Hair follicle dermal papilla cell (primary cell): Measurements from ENCODE around the gene PRRT1. TPM values are rescaled to one million over a fixed set of nuclear protein-coding genes. Genes with fewer than 3 reads are reported as not detected.

Source experiments
- small RNA-seq: library from RNA; depleted of rRNA; stranded (forward); fragments of <200 nt; gene quantifications from one replicate; pipeline ENCODE3, GENCODE V24; 2012
- total RNA-seq: library from RNA; depleted of rRNA; stranded (reverse); fragments of >200 nt; gene quantifications from 2 replicates; pipeline ENCODE4 v1.2.3, GENCODE V29; 2012

PRRT1 gene
- total RNA-seq: 0.16 TPM in 1 of 2 replicates, not detected in the other

DNA sequence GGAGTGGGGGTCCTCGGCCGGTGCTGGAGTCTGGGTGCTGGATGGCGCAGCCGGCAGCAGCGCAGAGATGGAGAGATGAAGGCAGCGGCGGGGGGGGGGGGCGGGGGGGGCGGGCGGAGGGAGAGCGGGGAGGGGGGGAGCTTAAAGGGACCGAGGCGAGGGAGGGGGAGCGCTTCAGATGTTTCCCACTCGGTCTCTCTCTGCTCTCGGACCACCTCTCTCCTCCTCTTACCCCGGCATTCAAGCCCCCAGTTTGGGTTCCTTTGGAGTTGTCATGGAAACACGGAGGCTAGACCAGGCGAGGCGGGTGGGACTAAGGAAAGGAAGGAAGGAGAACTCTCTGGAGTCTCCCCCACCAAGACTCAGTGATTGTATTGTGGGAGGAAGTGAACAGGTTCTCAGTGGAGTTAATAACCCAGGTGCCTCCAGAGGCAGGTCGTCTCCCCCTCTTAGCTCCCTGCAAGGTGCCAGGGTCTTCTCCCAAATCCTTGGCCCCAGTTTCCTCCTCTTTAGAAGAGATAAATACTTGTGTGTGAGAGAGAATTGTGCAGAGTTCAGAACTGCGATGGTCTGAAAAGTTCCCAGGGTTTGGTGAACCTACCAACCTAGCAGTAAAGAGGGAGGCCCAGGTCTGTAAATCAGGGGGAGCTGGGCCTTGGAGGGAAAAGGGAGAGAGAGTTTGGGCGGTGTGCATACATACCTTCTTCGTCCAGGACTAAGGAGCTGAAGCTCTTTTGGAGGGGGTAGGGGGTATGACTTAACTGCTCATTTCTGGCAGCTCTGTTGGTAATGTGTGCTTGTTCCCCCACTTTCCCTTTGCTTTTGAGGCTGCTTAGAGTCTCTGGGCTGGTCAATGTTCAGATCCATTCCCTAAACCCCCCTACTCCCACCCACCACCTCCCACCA is at the start of gene PRRT1:
Gene PRRT1 (minus strand): TSS at position 77 of the 906 bp plus-strand sequence. CDS start 112 bp downstream, outside the sequence.

DNA sequence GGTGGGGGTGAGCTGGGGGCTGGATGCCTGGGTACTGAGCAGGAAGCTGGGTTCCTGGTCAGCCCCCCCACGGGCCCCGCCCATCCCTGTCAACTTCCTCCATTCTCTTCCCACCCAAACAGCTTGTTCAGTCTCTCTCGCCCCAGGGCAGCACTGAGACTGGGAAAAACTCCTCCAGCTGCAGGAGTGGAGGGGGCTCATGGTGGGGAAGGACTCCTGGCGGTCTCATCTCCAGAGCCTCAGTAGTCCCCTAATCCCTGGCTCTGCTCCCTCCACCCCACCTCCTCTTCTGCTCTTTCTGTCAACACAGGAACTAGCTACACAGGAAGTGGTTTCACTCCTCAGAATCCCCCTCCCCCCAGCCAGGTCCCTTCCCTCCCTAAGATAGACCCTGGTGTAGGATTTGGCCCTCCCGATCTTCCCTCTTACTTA is 40.9 kb upstream of the PRRT1 start, which contains the start of gene GPSM3:
Gene GPSM3 (minus strand): TSS at position 36 of the 432 bp plus-strand sequence. CDS start 130 bp downstream, outside the sequence.

DNA sequence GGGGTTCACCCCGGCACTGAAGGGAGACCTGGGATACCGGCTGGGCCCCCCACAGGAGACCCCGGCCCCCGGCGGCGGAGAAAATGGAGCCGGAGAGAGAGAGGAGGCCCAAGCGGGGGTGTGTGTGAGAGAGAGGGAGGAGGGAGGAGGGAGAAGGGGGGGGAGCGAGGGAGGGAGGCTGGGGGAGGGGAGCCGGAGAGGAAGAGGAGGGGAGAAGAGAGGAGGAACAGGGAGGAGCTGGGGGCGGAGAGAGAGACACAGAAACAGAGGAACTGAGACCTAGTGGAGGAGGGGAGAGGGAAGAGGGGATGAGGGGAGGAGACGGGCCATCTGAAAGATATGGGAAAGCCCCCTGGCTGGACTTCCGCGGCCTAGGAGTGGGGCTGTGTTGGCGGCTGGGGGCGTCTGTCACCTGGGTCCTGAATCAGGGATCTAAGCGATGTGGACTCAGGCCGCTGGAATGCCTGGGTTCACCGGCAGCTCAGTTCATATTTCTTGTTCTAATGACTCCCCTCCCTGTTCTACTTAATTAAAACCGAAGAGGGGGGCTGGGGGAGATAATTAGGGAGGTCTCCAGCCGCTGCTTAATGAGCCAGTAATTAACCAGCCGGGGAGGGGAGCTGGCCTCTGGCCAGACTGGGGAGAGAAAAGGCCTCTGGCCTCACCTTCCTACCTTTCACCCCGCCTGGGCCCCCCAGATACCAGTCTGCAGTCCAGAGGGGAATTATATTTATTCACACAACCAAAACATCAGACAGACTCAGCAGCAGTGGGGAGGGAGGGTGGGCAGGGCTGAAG is 38.5 kb upstream of the PRRT1 start, which contains the start of gene PBX2:
Gene PBX2 (minus strand): TSS at position 149 of the 798 bp plus-strand sequence. CDS start 287 bp downstream, outside the sequence.

DNA sequence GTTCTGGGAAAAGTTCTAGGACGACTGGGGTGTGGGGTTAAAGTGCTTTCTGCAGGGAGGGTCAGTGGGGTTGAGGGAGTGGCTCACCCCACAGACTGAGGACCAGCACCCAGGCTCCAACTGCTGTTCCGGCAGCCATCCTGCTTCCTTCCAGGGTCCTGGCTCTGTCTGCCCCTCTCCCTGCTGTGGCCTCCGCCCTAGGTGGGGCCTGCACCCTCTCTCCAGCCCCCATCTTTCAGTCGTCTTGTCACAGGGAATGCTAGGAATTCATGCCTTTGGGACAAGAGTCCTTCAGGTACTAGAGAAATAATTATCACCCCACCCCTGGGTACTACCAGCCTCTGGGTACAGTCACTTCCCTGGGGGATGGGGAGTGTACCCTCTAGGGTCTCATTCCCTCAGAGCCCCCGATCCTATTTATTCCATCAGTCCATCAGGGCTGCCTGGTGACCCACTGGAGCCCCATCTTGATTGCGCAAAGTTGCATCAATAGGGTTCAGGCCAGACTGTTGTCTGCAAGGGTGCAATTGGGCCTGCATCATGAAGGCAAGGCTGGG is 32.4 kb upstream of the PRRT1 start, which contains the start of gene AGER:
Gene AGER (minus strand): TSS at position 170 of the 557 bp plus-strand sequence. CDS start 31 bp downstream, at position 139.

DNA sequence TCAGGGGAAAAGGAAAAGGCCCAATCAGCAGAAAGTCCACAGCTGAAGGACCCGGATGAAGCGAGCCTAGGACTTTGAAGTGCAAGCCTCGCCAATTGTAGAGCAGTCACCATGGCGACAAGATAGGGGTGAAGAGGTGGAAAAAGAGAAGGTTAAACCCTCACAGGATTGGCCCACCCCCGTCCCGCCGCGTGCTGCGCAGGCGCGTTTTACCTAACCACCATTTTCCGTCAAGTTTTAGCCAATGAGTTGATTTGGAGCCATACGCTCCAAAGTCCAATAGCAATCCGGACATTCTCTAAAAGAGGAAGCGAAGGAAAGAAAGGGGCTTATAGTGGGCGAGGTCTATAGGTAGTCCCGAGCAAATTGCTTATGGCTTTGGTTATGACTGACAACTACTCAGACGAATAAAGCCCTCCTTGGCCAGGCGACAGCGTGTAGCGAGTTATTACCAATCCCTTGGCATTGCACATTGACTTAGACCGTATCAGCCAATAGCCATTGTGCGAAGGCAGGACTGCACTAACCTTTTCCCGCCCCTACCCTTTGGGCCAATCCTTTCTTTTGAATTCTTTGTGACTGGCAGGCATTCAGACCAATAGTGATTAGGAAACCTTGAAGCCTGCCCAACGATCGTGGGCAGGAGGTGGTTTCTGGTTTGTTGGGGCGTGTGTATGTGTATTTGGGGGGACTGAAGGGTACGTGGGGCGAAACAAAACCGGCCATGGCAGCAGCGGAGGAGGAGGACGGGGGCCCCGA is 26.2 kb upstream of the PRRT1 start, which contains the start of gene RNF5:
Gene RNF5 (plus strand): TSS at position 618 of the 759 bp plus-strand sequence. CDS start 107 bp downstream, at position 725.

DNA sequence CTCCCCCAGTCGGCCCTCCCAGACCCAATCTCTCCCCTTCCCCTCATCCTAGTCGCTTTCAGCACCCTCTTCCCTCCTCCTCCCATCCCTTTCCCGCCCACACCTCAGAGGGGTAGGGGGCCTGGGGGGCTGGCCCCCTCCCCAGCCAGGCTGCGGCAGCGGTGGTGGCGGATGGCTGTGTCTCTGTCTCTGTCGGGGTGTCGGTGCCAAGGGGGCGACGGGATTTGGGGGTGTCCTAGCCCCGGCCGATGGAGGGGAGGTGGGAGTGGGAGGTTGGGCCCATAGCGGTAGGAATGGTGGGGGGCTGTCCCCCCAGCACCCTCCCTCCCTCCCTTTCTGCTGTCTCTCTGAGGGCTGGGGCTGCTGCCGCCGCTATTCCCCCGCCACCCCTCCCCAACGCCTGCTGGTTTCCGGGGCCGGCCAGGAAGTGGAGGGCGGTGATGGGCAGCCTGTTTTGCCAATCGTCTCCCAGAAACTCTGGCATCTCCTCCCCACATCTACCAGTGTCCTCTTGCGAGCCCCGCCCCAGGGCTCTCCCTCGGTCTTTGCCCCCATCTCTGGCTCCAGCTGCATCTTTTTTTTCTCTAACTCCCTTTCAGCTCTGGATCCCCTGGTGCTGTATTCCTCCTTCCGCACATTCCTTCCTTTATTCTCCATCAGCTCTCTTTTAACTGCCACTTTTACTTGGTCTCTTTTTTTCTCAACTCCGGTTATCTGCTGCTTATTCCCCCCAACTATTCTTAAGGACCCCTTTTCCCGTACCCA is 24.2 kb upstream of the PRRT1 start, which contains the start of gene AGPAT1:
Gene AGPAT1 (minus strand): TSS at position 374 of the 765 bp plus-strand sequence. CDS start 4,588 bp downstream, outside the sequence.

DNA sequence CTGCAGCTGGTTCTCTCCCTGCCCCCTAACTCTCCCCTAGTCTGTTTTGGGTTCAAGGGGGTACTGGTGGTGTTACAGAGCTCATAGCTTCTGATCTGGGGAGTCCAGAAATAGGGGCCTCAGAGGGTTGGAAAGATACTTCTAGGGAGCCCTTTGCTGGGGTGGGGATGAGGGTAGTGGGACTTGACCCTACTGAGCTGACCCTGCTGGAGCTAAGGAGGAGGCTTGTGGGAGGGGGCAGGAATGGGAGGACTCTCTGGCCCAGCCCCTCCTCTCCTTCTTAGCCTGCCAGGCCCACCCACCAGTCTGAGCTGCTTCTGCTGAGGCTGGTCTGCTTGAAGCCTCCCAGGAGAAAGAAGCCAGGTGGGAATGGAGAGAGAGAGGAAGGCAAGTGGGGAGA is 12.6 kb upstream of the PRRT1 start, which contains the start of gene EGFL8:
Gene EGFL8 (plus strand): TSS at position 301 of the 400 bp plus-strand sequence. CDS start 1,571 bp downstream, outside the sequence.

DNA sequence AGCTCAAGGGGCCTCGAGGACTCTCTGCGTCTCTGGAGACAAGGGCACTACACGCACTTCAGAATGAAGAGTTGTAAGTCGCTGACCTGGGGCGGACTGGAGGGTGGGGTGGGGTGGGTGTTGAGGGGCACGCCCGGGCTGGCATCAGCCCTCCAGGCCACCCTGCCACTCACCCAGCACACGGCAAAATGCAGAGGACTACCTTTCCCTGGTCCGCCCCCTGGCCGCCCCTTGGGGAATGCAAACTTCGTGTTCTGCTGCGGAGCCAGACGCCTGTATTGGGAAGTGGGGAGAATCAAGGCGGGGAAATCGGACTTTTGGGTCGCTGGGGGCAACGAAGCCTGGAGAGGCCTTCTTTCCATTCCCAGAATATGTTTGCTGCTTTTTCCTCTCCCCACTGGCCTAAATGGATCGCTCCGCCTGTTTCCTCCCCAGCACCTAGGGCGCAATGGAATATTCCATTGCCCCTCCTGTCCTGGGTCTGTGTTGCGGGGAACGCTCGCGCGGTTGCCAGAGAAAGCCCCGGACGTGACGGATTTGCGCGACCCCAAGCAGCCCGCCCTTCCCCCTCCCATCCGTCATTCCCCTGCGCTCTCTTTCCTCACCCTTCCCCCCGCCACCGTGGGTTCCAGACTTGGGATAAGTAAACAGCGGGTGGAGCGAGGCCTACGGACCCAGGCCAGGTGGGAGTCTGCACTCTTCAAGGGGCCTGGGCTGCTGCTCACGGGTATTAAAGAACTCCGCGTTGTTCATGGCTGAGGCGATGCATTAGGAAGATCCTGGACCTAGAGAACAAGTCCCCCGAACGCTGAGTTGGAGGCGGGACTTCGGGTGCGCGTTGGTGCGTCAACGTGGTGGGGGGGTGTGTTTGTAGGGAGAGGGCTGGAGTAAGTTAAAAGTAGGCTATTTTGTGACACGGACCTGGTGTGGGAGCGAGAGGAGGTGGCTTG is 2.1 kb upstream of the PRRT1 start, which contains the start of gene PPT2:
Gene PPT2 (plus strand): TSS at position 578 of the 950 bp plus-strand sequence. CDS start 454 bp downstream, outside the sequence.

DNA sequence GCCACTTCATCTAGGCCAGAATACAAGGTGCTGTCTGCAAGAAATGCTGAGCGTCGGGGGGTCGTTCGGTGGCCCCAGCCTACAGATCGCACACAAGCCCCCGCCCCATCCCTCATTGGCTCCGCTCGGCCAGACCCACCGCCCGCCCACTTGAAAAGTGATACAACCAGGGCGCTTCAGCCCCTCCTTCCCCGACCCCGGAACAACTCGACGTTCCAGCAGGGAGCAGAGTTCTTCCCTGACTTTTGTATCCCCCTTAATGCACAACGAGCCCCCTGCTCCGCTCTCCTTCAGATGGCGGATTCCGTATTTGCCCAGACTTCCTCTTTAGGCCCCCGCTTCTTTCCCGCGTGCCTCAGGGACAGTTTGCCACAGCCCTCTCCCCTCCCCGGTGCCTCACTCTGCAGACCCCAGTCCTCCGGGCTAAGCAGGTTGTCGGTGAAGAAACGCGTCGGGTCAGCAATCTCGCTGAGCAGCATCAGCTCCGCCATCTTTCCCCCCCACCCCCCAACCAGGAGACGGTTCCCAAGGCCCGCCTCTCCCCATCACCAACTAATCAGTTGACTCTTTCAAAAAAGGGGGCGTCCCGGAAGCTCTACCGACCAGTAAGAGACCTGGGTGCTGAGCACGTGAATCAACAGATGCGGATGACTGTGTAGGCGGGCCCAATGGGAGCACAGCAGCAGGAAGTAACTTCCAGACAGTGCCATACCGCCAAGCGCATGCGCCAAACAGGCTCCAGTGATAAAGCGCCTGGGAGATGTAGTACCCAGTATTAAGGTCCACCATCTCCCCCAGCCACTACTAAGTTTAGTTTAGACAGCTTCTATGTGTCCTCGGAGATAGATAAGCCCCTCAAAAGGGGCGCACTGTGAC is 23.8 kb downstream of the PRRT1 start, which contains the start of gene ATF6B:
Gene ATF6B (minus strand): TSS at position 530 of the 876 bp plus-strand sequence. CDS start 39 bp downstream, at position 491.

DNA sequence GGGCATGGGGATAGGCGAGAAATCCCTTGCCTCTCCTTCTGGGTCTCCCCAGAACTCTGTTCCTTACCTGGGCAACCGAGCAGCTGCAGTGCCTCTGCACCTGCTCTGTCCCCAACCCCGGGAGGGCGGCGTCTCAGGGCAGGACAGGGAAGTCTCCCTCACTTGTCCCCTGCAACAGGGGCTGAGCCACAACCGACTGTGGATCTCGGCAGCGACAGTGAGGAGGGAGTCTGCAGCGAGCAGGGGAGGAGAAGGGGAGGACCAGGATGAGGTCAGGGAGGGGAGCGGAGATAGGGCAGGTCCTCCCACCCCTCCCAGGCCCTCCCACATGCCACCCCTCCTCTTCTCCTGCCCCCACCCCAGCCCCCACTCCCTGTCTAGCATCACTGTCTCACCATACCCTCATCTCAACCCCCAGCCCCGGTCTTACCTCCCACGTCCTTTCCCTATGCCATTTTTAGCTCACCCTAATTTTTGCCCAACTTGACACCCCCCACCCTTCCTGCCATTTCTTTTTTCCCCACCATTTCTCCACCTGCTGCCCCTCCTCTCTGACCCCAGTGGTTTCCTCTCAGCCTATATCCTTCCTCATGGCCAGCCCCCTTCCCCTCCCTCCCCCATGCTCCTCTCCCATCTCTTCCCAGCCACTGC is 42.5 kb downstream of the PRRT1 start, which contains the start of gene TNXB:
Gene TNXB (minus strand): TSS at position 225 of the 651 bp plus-strand sequence. CDS start 11,140 bp downstream, outside the sequence.

Small RNA genes lying within 50 kb of the gene (small RNA-seq; reads per million reads assigned to genes)
- gene AL662884.1: not detected
- gene MIR6833: not detected

Other genes starting within 250 kb of the PRRT1 start
- gene ZBTB12, start 249.9 kb downstream of the PRRT1 start, total RNA-seq: 2.3 and 4.4 TPM in 2 replicates
- gene C2, start 224.2 kb downstream of the PRRT1 start, total RNA-seq: 2.1 and 3.3 TPM in 2 replicates
- gene CFB, start 205.8 kb downstream of the PRRT1 start, total RNA-seq: 13.5 and 31.3 TPM in 2 replicates
- gene NELFE, start 193.0 kb downstream of the PRRT1 start, total RNA-seq: 81.9 and 97.9 TPM in 2 replicates
- gene SKIC2, start 192.8 kb downstream of the PRRT1 start, total RNA-seq: 47.5 and 61.8 TPM in 2 replicates
- gene DXO, start 179.8 kb downstream of the PRRT1 start, total RNA-seq: 21.1 and 21.3 TPM in 2 replicates
- 4.9 and 6.8 TPM in 2 replicates for gene C4A, start 169.9 kb downstream of the PRRT1 start, total RNA-seq
- gene C4B, start 137.1 kb downstream of the PRRT1 start, total RNA-seq: 2.1 and 2.8 TPM in 2 replicates
- 0.12 TPM in 1 of 2 replicates, not detected in the other for gene CYP21A2, start 113.5 kb downstream of the PRRT1 start, total RNA-seq
- 4.1 and 7.4 TPM in 2 replicates for gene TNXB, start 42.6 kb downstream of the PRRT1 start, total RNA-seq
- gene ATF6B, start 23.7 kb downstream of the PRRT1 start, total RNA-seq: 19.3 and 30.8 TPM in 2 replicates
- 5.5 TPM in 2 replicates for gene FKBPL, start 21.7 kb downstream of the PRRT1 start, total RNA-seq
- 9.9 and 11.5 TPM in 2 replicates for gene PPT2, start 2.2 kb upstream of the PRRT1 start, total RNA-seq
- gene EGFL8, start 12.7 kb upstream of the PRRT1 start, total RNA-seq: 0.97 and 1.9 TPM in 2 replicates
- 28.1 and 37.0 TPM in 2 replicates for gene AGPAT1, start 24.1 kb upstream of the PRRT1 start, total RNA-seq
- 24.7 and 44.4 TPM in 2 replicates for gene RNF5, start 26.5 kb upstream of the PRRT1 start, total RNA-seq
- gene AGER, start 32.3 kb upstream of the PRRT1 start, total RNA-seq: 0.16 TPM in 1 of 2 replicates, not detected in the other
- 28.9 and 34.7 TPM in 2 replicates for gene PBX2, start 38.3 kb upstream of the PRRT1 start, total RNA-seq
- gene GPSM3, start 40.7 kb upstream of the PRRT1 start, total RNA-seq: 3.1 and 4.7 TPM in 2 replicates
- 0.12 and 0.49 TPM in 2 replicates for gene NOTCH4, start 72.1 kb upstream of the PRRT1 start, total RNA-seq
- gene TSBP1, start 220.0 kb upstream of the PRRT1 start, total RNA-seq: not detected in 2 replicates